Fibroblast of skin of abdomen (primary cell): ENCODE measurements around the gene TRMT2A.

Experiments
- DNase-seq: peaks from one replicate; pipeline ENCODE4 v3.0.0-alpha.2; 2013

The TRMT2A gene

DNA sequence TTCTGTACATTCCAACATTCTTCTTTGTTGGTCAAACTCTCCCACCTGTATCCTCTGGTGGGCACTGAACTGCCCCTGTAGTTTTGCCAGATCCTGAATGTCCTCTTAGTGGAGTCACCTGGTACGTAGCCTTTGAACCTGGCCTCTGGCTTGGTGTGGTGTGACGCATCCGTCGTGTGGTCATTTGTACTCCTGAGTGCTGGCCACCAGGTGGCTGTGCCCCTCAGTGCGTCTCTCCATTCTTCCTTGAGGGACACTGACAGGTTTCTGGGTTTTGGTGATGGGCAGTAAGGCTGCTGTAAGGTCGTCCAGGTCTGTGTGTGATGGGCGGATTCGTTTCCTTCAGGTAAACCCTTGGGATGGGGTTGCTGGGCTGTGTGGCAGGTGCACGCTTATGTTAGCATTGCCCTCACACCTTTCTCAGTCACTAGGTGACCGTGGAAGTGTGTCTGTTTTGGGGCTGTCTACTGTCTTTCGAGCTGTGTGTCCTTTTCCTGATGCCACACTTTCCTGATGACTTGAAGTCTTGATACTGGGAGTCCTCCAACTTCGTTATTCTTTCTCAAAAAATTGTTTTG, 14.7 kb downstream of the TRMT2A start:
- DNase-seq = no peak

DNA sequence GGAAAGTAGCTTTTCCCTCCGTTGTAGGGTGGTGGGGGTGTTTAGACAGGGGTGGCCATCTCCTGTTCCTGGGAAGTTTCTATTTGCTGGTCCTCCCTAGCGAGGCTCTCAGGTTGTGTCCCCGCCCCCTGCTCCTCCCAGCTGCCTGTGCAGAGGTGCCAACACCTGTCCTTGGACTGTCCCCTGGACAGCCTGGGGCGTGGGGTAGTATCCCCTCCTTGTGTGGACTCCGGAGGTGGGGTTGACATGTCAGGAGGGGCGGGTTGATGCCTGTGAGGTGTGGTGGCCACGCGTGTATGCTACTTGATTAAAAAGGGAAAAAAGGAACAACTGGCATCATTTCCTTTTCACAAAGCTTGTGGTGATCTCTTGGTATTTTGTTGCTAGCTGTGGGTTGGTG, 15.4 kb downstream of the TRMT2A start:
- no peak for DNase-seq

DNA sequence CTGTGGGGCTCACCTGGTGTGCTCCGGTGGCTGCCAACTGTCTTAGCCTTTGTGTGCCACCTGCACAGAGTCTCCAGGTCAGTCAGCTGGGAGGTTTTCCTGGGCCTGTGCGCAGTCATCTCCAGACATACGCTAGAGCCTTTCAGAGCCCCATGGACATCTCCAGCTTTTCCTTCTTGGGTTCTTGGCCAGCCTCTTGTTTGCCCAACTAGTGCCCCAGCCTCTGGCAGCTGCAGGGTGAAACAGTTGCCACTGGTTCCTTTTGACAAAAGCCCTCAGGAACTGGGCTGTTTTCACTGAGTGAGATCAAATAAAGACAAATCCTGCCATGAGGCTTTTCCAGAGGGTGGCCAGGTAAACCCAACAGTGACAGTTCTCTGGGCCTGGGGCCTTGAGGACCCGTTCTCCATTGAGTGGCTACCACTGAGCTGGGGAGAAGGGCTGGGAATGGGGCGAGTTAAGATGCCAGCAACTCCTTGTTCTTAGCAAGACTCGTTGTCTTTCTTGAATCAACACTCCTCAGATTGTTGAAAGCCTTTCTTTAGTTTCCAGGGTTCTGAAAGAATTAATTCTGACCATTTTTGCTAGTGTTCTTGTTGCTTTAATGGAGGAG, 17.8 kb downstream of the TRMT2A start:
- DNase-seq = no peak

DNA sequence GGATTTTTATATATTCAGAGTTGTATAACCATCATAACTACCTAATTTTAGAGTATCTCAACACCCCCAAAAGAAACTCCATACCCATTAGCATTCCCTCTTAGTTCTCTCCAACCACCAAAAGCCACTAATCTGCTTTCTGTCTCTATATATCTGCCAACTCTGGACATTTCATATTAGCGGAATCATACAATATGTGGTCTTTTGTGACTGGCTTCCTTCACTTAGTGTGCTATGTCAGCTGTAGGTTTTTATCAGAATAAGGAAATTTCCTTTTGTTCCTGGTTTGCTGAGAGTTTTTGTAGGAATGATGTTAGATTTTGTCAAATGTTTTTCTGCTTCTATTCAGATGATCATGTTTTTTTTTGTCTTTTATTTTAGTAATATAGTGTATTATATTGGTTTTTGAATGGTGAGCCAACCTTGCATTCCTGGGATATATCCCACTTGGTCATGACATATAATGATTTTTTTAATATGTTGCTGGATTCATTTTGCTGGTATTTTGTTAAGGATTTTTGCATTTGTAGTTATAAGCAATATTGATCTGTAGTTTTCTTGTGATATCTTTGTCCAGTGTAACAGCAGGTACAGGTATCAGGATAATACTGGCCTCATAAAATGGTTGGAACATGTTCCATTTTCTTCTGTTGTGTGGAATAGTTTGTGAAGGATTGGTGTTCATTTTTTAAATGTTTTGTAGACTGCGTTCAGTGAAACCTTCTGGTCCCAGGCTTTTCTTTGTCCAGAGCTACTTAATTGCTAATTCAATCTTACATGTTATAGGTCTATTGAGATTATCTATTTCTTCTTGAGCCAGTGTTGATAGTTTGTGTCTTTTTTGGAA, 20.2 kb downstream of the TRMT2A start:
- no peak for DNase-seq

DNA sequence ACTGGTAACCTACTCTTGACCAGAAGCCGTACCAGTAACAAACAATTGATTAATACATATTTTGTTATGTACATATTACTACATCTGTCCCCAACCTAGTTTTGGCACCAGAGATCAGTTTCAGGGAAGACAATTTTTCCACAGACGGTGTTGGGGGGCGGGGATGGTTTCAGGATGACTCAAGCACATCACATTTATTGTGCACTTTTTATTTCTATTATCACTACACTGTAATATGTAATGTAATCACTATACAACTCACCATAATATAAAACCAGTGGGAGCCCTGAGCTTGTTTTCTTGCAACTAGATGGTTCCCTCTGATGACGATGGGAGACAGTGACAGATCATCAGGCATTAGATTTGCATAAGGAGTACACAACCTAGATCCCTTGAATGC, 21.5 kb downstream of the TRMT2A start:
- DNase-seq = no peak

DNA sequence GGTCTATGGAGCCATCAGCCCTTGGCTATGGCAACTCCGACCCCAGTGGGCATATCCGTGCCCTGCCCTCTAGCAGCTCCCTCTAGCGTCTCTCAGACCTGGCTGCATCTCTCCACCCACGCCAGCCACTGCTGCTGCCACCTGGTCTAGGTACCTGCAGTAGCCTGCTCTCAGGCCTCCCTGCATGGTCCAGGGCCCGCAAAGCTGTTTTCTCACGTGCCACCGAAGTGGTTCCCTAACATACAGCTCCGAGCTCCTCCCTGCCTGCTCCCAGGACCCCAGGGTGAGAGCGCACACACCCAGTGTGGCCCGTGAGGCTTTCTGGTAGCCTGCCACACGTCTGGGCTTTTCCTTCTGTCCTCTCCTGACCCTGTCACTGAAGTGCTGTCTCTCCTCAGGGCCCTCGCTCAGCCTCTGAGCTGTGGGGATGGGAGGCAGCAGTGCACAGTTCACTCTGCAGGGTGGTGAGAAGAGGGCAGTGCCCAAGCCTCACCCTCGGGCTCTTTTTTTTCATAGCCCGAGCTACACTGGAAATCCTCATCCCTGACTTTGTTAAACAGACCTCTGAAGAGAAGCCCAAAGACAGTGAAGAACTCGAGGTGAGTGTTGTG, 22.7 kb downstream of the TRMT2A start:
- no peak for DNase-seq

DNA sequence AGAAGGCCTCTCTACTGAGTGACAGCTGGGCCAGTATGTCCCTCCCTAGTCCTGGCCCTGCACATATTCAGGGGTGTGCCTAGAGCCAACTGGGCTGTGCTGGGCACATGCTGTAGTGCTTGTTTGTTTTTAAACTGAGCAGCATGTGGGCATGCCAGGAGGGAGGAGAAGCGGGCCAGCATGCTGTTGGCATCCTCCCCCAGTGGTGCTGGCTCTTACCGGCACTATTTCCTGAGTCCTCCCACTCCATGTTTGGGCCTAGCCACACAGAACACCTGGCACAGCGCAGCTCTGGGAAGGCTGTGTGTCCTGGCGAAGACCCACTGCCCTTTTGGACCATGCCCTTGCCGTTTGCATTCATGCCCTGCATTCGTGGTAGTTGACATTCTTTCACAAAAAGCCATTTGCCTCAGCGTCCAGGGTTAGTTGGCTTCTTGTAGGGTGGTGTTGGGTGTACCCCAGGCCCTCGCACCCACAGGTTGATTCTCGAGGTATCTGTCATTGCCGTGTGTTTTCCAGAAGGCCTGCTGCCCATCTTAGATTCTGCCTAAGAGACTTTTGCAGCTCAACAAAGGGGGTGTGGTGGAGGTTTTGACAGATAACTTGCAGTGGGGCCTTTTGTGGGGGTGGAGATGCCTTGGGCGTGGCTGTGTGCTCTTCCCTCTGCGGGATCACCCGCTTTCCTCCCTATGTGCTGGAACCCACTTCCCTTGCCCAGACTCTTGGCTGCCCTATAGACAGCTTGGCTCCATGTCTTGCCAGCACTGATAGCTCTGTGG, 23.4 kb downstream of the TRMT2A start:
- DNase-seq = no peak

DNA sequence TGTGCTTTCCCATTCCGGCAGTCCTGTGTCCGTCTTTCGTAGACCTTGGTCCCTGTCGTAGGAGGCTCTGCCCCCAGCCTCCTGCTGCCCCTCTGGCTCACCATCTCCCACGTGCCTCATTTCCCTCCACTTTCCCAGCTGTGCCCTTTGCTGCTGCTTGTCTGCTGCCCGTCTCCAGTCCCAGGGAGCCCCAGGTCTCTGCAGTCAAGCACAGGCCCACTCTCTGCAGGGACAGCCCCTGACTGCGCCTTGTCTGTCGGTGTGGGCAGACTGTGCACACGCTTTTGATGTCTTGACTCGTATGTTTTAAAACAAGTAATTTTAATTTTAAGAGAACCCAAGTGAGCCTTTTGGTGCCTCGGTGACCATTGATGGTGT, 24.6 kb downstream of the TRMT2A start:
- DNase-seq = no peak

DNA sequence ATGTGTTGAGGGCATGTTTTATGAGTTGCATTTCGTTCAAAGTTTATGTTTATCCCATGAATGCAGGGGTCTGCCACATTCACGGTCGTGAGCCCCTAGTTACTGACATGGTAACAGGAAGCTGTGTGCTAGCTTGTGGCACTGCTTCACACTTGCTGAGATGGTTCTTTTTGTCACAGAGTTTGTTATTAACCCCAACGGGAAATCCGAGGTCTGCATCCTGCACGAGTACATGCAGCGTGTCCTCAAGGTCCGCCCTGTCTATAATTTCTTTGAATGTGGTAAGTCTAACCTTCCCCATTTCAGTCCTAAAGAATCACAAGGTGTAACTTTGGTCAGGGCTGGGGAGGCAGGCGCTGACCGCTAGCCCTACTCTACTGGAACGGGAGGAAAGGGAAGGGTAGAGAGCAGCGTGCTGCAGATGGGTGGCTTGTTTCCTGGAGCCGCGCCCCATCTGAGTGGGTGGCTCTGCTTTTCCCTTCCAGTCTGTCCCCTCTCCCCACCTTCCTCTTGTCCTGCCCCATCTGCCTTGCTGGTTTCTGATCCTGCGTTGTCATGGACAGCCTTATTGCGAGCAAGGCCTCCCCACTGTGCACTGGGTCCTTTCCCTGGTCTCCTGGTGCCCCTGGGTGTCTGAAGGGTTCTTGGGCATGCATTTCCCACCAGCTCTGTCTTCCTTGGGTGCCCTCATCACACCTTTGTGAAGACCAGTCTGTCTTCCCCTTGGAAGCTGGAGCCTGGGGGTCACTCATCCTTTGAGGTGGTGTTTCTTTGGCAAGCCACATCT, 25.1 kb downstream of the TRMT2A start:
- no peak for DNase-seq

DNA sequence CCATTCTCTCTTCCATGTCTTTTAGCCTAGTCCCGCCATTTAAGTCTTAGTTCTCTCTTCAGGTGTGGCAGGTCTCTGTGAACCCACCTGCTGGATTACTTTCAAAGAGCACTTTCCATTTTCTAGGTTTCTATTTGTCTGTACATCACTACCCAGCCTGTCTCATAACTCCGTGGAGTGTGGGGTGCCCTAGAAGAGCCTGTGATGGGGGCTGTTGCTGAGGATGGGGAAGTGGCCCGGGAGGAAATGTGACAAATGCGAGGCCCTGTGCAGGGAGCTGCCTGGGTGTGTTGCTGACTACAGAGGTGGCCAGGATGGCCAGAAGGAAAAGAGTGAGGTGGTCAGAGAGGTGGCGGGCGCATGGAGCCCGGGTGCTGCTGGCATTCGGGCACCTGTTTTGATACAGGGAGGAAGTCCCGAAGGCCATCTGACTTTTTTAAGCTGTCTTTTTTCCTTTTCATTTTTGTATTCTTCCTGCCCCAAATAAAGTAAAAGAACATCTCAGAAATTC, 26.2 kb downstream of the TRMT2A start:
- no peak for DNase-seq

DNA sequence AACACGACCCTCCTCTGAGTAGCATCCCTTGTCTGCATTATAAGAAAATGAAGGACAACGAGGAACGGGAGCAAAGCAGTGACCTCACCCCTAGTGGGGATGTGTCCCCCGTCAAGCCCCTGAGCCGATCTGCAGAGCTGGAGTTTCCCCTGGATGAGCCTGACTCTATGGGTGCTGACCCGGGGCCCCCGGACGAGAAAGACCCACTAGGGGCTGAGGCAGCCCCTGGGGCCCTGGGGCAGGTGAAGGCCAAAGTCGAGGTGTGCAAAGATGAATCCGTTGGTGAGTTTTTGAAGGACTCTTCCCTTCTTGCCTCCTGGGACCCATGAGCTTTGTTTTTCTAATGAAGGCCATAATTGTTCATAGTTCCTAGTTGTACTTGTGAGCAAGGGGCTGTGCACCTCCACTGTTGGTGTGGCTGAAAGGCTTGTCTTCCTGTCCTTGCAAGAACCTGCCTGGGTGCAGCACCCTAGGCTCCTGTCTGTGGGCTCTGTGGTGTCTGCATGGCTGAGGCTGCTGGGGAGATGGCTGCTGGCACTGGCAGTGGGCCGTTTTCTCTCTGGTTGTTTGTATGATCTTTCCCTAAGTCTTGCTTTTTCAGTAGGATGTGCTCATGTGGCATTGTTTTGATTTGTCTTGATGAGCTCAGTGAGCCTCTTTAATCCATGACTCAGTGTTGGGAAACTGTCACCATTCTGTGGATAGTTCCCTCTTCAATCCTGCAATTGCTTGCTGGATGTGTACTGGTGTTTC, 26.9 kb downstream of the TRMT2A start:
- DNase-seq = no peak

DNA sequence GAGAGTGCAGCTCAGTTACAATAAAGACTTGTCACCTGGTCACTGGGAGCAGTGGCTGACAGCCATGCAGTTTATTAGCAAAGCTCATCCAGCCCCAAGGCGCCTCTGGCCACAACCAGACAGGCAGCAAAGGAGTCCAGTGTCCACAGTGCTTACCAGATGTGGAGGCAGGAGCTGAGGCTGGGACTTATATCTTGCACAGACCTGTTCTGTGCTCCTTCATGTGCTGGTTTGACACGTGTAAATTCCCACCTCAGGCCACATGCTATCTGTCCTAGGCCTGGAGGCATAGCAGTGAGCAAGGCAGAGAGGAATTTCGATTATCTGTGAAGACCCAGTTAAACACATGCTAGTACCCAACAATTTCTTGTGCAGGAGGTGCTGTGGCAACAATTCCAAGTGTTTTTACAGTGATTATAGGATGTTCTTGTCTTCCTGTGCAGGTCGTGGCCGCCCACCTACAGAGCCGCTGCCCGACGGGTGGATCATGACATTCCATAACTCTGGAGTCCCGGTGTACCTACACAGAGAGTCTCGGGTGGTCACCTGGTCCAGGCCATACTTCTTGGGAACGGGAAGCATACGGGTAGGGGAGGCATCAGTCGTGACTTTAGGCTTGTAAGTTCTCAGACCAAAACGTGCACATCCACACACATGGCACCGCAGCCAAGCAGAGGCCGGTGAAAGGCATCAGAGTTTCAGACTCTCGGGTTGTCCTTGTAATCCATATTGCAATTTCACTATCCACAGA, 27.6 kb downstream of the TRMT2A start:
- DNase-seq = no peak

DNA sequence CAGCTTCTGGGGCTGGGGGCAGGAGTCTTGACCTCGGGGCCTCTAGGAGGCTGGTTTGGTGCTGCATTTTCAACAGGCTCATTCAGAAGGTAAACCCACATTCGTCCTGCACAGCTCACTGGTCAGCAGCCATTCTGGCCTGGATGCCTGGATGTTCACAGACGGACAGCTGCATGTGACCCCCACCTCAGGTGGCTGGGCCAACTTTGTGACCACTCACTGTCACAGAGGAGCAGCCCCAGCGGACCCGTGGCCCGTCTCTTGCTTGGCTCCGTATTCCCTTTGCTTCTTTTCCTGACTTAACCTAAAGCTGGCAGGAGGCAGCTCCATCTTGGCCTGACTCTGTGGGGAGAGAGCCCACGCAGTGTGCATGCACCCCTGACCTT, 28.8 kb downstream of the TRMT2A start:
- DNase-seq = no peak

DNA sequence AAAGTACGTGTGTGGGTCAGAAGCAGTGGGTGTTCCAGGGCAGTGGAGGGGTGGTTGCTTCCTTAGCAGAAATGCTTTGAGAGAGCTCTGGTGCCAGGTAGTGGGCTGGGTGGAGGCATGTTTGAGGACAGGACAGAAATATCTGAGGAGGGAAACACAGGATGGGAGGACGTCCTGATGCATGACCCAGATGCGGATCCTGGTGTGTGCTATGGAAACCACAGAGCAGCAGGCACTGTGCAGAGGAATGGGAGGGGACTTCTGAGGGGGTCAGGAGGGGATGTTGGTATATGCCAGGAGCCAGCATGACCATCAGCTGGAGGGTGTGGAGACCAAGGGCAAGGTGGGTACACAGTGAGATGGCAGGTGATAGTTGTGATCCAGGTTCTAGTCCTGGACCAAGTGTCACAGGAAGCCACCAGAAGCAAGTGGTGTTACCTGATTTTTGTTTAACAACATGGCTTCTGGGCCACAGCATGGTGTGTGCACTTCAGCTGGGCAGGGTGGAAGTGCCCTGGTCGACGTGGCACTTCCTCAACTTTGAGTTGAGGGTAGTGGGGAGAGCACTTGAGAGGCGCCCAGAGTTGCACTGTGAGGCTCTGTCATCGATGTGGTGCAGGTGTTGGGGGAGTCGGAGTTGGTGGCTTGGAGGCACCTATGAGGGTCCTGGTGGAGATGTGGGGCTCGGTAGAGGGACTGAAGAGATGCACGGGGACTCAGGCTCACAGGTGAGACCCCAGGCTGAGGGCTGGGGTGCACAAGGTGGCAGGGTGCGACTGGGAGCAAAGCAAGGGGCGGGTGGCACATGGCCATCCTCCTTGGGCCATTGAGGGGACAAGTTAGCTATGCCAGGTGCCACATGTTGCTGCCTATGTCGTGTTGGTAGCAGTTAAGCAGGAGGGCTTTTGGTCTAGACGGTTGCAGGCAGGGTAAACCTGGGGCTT, 29.4 kb downstream of the TRMT2A start:
- no peak for DNase-seq

DNA sequence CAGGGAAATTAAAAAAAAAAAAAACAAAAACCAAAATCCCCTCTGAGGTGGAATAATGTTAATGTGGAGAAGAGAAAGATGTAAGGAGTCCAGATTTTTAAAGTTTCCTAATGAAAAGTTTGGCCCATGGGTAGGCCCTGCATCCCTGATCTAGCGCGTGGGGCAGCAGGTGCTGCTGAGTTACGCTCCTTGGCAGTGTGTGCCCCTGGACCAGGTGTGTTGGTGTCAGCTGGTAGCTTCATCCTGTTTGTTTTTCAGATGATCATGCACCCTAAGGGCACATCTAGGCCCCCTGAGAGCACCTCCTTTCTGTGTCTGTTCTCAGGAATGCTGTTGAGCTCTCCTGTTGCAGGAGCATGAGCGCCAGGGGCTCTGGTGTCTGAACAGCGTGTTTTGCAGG, 30.3 kb downstream of the TRMT2A start:
- DNase-seq = no peak

DNA sequence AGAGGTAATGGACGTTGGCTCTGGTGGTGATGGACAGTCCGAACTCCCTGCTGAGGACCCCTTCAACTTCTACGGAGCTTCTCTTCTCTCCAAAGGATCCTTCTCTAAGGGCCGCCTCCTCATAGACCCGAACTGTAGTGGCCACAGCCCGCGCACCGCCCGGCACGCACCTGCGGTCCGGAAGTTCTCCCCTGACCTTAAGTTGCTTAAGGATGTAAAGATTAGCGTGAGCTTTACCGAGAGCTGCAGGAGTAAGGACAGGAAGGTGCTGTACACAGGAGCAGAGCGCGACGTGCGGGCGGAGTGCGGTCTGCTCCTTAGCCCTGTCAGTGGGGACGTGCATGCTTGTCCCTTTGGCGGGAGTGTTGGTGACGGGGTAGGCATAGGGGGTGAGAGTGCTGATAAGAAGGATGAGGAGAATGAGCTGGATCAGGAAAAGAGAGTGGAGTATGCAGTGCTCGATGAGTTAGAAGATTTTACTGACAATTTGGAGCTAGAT, 30.9 kb downstream of the TRMT2A start:
- no peak for DNase-seq

DNA sequence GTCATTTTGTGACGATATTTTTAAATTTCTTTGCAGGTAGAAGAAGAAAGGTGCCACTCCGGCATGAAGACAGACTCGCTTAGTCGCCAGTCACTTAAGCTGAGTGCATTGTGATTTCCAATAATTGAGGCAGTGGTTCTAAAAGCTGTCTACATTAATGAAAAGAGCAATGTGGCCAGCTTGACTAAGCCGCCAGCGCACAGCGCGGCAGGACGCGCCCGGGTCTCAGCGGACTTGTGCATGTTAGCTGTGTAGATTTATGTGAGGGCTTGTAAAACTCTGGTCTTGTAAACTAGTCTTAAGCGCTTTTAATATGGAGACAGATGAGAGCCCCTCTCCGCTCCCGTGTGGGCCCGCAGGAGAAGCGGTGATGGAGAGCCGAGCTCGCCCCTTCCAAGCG, 31.4 kb downstream of the TRMT2A start:
- DNase-seq = no peak

DNA sequence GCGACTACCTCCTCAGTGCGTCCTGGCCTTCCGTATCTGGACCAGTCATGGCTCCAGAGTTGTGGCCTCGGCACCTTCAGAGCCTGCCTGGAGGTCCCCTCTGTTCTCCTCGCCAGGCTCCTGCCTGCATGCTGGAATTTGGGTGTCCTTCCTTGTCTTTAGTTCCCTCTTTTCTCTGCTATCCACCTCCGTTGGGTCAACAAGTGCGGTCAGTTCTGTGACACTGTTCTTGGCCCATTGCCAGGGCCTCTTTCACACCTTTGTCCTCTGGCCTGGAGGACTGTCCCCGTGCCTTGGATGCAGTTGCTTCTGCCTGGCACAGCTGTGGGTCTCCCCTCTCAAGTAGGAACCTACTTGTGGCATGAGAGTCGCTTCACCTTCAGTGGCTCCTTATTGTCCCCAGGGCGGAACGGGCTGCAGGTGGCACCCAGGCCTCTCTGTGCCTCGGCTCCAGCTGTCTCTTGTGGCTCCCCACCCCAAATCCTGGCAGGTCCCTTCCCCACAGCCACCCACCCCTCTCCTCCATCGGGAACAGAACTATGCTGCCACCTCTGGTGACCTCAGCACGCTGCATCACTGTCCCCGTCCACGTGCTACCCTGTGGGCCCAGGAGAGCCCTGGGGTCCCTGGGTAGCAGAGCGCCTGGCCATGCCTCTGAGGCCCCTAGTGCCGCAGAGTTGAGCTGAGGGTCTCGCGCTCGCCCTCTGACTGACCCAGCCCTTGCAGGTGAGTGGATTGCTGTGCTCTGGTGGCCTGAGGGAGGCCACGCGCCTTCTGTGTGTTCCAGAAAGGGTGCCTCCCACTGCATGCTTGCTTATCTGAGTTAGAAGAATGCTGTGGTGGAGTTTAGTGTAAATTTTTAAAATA, 32.2 kb downstream of the TRMT2A start:
- no peak for DNase-seq
